LoVo (cell line): Measurements from ENCODE around the gene PLAC9.
A peak's percentile ranks its signal among the peaks of the same experiment; 100 is the strongest.

Experiments
- DNase-seq: peaks from one replicate; pipeline ENCODE4 v3.0.0-alpha.2; 2016; ENCODE audit warnings: low spot score

Gene PLAC9

GRCh38 chr10:80184291-80184690, 51.8 kb downstream of the PLAC9 start:
- no peak for DNase-seq

GRCh38 chr10:80185578-80186299, 53.2 kb downstream of the PLAC9 start:
- no peak for DNase-seq

- DNase-seq = no peak
These were observed 54.0 kb downstream of the PLAC9 start for GRCh38 chr10:80186364-80187012.

GRCh38 chr10:80187060-80187459, 54.5 kb downstream of the PLAC9 start:
- DNase-seq = no peak

GRCh38 chr10:80187465-80188409, 55.2 kb downstream of the PLAC9 start:
- no peak for DNase-seq

- DNase-seq = no peak
These were observed 56.2 kb downstream of the PLAC9 start for GRCh38 chr10:80188713-80189112.

GRCh38 chr10:80191589-80192270, 59.2 kb downstream of the PLAC9 start:
- peak; percentile 80 for DNase-seq

GRCh38 chr10:80192553-80192952, 60.0 kb downstream of the PLAC9 start:
- DNase-seq = no peak

GRCh38 chr10:80194373-80195045, 62.0 kb downstream of the PLAC9 start:
- DNase-seq = no peak
